ENCODE measurements around the gene CHMP4B. TPM values are rescaled to one million over a fixed set of nuclear protein-coding genes. Genes with fewer than 3 reads are reported as not detected.

CHMP4B gene
- total RNA-seq, 1 experiment from 2014 or later: 87.5 TPM

DNA sequence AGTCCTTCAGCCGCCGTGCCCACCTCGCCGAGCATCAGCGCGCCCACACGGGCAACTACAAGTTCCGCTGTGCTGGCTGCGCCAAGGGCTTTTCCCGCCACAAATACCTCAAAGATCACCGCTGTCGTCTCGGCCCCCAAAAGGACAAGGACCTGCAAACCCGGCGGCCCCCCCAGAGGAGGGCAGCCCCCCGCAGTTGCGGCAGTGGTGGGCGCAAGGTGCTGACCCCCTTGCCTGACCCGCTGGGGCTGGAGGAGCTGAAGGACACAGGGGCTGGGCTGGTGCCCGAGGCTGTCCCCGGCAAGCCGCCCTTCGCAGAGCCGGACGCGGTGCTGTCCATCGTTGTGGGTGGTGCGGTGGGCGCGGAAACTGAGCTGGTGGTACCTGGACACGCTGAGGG, 20.1 kb upstream of the CHMP4B start:
- no peak for ATAC-seq
- CTCF ChIA-PET: no interaction called here
- TF ChIP-seq REST (IDR thresholded peaks at IDR 0.05; ENCODE audit: insufficient read depth in 1 of 2, low read depth in 2 of 2, low read length in 1 of 2) (no peak), POLR2AphosphoS5 (IDR thresholded peaks at IDR 0.05; ENCODE audit: low read depth, low read length) (no peak), SIN3A (IDR thresholded peaks at IDR 0.05; ENCODE audit: borderline replicate concordance, insufficient read depth, low read depth, low read length) (no peak), TCF7L2 (IDR thresholded peaks at IDR 0.05; ENCODE audit: low read depth, low read length) (no peak)
- TF ChIP-seq, protein P1, sequence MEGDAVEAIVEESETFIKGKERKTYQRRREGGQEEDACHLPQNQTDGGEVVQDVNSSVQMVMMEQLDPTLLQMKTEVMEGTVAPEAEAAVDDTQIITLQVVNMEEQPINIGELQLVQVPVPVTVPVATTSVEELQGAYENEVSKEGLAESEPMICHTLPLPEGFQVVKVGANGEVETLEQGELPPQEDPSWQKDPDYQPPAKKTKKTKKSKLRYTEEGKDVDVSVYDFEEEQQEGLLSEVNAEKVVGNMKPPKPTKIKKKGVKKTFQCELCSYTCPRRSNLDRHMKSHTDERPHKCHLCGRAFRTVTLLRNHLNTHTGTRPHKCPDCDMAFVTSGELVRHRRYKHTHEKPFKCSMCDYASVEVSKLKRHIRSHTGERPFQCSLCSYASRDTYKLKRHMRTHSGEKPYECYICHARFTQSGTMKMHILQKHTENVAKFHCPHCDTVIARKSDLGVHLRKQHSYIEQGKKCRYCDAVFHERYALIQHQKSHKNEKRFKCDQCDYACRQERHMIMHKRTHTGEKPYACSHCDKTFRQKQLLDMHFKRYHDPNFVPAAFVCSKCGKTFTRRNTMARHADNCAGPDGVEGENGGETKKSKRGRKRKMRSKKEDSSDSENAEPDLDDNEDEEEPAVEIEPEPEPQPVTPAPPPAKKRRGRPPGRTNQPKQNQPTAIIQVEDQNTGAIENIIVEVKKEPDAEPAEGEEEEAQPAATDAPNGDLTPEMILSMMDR (IDR thresholded peaks at IDR 0.05): no peak
- no peak overlapping the region for H3K27ac ChIP-seq (ENCODE audit: low read length)
- intact Hi-C loops (cut with micrococcal nuclease; ENCODE audit: unreplicated experiment) (no loop called here), in situ Hi-C loops (cut with HindIII; ENCODE audit: low pct_unique_long_range_greater_than_20kb, low sequenced_read_pairs) (no loop called here)
- H3K9me3 ChIP-seq (ENCODE audit: control insufficient read depth, insufficient read depth, low read depth, low read length): no peaks in the 10 kb centered on the region
- BruUV-seq (replicated peaks): no TSS peak
- H3K4me3 ChIP-seq (ENCODE audit: low read depth in 2 of 2, low read length in 2 of 2): no peak overlapping the region
- H3K4me1 ChIP-seq (ENCODE audit: control insufficient read depth, insufficient read depth, low read length): peaks cover 22% of the 10 kb centered on the region
- H3K27me3 ChIP-seq (ENCODE audit: control insufficient read depth, insufficient read depth, low read length): no peaks in the 10 kb centered on the region
- POLR2A ChIA-PET: no interaction called here
- no peaks in the 10 kb centered on the region for H3K36me3 ChIP-seq (ENCODE audit: control insufficient read depth, insufficient read depth, low read length)
- DNase-seq (ENCODE audit: low read depth, low spot score): no peak

- H3K27me3 ChIP-seq (ENCODE audit: control insufficient read depth, insufficient read depth, low read length): no peaks in the 10 kb centered on the region
- no TSS peak for BruUV-seq (replicated peaks)
- no peak overlapping the region for H3K4me3 ChIP-seq (ENCODE audit: low read depth in 2 of 2, low read length in 2 of 2)
- peak; percentile 14; the same call in 1 of the 2 replicates for ATAC-seq
- no peaks in the 10 kb centered on the region for H3K9me3 ChIP-seq (ENCODE audit: control insufficient read depth, insufficient read depth, low read depth, low read length)
- intact Hi-C loops (cut with micrococcal nuclease; ENCODE audit: unreplicated experiment) (no loop called here), in situ Hi-C loops (cut with HindIII; ENCODE audit: low pct_unique_long_range_greater_than_20kb, low sequenced_read_pairs) (no loop called here)
- TF ChIP-seq REST (IDR thresholded peaks at IDR 0.05; ENCODE audit: insufficient read depth in 1 of 2, low read depth in 2 of 2, low read length in 1 of 2): no peak
- ChIA-PET POLR2A (interaction anchor here (0.7 kb wide), 1 partner anchor 202 kb away, joined by 3 read pairs; no protein-coding TSS in a partner anchor), CTCF (interaction anchor here (0.5 to 0.9 kb wide), 2 partner anchors 52 to 123 kb away, joined by 3 to 5 read pairs; no protein-coding TSS in a partner anchor)
- no peak overlapping the region for H3K27ac ChIP-seq (ENCODE audit: low read length)
- no peaks in the 10 kb centered on the region for H3K36me3 ChIP-seq (ENCODE audit: control insufficient read depth, insufficient read depth, low read length)
- peaks cover 24% of the 10 kb centered on the region for H3K4me1 ChIP-seq (ENCODE audit: control insufficient read depth, insufficient read depth, low read length)
- DNase-seq (ENCODE audit: low read depth, low spot score): no peak
Observed at GRCh38 chr20:33791540-33791939, 19.6 kb upstream of the CHMP4B start.
